Activated T-helper 1 cell treated with anti-CD3 and anti-CD28 coated beads, Interleukin-12 subunit alpha, Interleukin-12 subunit beta, Interleukin-2, Interleukin-4 antibody, amounts not matched to agents 30 ng/mL and 10 ng/mL and 1 ng/mL, durations not matched to agents 14 hours and 24 hours and 36 hours (primary cell): ENCODE data around the gene PRKAA2. TPM values are rescaled to one million over a fixed set of nuclear protein-coding genes. Genes with fewer than 3 reads are reported as not detected.

Experiments used
- DNase-seq: peaks from one replicate; pipeline ENCODE4 v3.0.0; 2021; ENCODE audit warnings: low spot score
- H3K27ac Mint-ChIP-seq: one replicate; pipeline ENCODE4 v1.8.0; 2021; ENCODE audit warnings: mild to moderate bottlenecking, mixed read lengths
- H3K27me3 Mint-ChIP-seq: one replicate; pipeline ENCODE4 v1.8.0; 2022; ENCODE audit warnings: mild to moderate bottlenecking, moderate library complexity, mixed read lengths; ENCODE audit not compliant: insufficient read depth
- H3K36me3 Mint-ChIP-seq: one replicate; pipeline ENCODE4 v1.8.0; 2021; ENCODE audit warnings: low read depth, mixed read lengths
- H3K4me1 Mint-ChIP-seq: one replicate; pipeline ENCODE4 v1.8.0; 2021; ENCODE audit warnings: low read depth, mixed read lengths
- H3K4me3 Mint-ChIP-seq: one replicate; pipeline ENCODE4 v1.8.0; 2021; ENCODE audit warnings: mild to moderate bottlenecking, moderate library complexity, mixed read lengths
- H3K9me3 Mint-ChIP-seq: one replicate; pipeline ENCODE4 v1.8.0; 2021; ENCODE audit warnings: mixed read lengths
- intact Hi-C: fragments of 100-400 bp; cut with micrococcal nuclease; formaldehyde crosslinking; loops from one replicate; pipeline ENCODE4 v1.15.1; 2024
- total RNA-seq: library from RNA; stranded (reverse); gene quantifications from 2 replicates; pipeline ENCODE4 v1.2.3, GENCODE V29; 2022

Gene PRKAA2
- total RNA-seq, 1 donor from 2014 or later, result not detected

DNA sequence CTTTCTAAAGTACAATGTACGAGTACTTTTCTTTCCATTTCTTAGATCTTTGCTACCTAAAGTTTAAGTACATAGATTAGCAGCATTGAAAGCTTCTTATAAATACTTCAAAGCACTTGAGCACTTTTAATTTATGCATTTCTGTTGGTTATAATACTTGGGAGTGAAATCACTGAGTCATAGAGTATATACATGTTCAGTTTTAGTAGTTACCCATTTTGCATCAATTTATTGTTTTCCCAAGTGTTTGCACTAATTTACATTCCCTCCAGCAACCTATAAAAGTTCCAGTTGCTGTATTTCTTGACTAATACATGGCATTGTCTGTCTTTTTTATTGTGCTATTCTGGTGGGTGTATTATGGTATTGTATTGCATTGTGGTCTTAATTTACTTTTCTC, 20.3 kb downstream of the PRKAA2 start:
- Mint-ChIP-seq H3K27ac (no peak overlapping the region), H3K36me3 (no peaks in the 10 kb centered on the region), H3K4me3 (no peak overlapping the region), H3K9me3 (no peaks in the 10 kb centered on the region), H3K27me3 (no peaks in the 10 kb centered on the region), H3K4me1 (no peaks in the 10 kb centered on the region)
- intact Hi-C loops, result no loop called here
- DNase-seq, result no peak

DNA sequence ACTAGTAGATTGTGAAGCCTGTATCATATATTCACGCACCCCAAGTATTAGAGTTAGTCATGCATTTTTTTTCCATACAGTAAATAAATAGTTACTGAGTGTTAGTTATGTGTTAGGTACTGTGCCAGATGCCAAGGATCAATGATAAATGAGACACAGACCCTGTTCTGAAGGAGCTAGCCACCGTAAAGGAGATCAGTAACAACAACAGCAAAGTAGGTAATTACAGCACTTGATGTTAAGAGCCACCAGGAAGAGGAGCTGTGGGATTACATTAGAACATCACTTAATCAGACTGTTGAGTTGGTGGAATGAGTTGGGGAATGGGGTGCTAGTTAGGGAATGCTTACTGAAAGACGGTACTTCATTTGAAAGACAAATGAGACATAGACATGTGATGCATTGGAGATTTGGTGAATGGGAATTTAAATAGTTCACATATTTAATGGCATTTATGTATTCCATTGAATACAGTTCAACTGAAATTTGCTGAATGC, 21.0 kb downstream of the PRKAA2 start:
- H3K4me1 Mint-ChIP-seq, result no peaks in the 10 kb centered on the region

DNA sequence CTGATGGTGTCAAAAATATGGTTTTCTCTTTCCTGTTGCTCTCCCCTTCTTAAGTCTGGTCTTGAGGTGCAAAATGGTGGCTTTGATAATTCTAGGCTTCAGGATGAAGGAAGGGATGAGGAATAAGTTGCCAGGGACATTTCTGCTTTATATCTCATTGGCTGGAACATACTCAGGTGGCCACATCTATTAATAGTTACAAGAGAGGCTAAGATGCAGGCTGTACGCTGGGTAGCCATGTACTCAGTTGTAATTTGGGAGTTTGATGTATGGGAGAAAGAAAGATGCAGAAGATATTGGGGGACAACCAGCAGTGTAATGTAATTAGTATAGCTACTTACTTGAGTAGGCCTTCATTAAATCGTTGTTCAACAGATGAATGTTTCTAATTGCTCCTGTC, 25.2 kb downstream of the PRKAA2 start:
- Mint-ChIP-seq H3K4me1 (no peaks in the 10 kb centered on the region), H3K27me3 (no peaks in the 10 kb centered on the region), H3K27ac (no peak overlapping the region), H3K4me3 (no peak overlapping the region), H3K9me3 (no peaks in the 10 kb centered on the region), H3K36me3 (no peaks in the 10 kb centered on the region)
- no peak for DNase-seq
- intact Hi-C loops, result no loop called here

More for the DNA sequence above, 21.0 kb downstream of the PRKAA2 start:
- no peak overlapping the region for H3K27ac Mint-ChIP-seq
- no peak for DNase-seq
- intact Hi-C loops, result no loop called here
- H3K4me3 Mint-ChIP-seq, result no peak overlapping the region
- H3K9me3 Mint-ChIP-seq, result no peaks in the 10 kb centered on the region
- H3K27me3 Mint-ChIP-seq, result no peaks in the 10 kb centered on the region
- no peaks in the 10 kb centered on the region for H3K36me3 Mint-ChIP-seq

DNA sequence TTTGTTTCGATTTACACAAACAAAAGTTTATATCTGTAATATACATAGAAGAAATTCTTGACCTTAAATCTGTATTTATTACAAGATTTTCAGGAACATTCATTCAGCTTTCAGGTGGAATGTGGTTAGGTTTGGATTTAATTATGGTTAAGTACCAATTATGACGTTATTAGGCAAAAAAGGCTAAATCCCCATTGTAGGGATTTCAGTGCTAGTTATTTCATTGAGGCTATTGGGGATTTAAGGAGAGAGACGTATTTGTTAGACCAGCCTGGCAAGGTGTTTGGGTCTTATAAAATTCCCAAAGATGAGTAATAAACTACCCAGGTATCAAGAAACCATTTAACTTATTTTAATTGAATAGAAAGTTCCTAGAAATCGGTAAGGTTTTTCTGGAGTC, 26.0 kb downstream of the PRKAA2 start:
- H3K27ac Mint-ChIP-seq, result no peak overlapping the region
- no peak for DNase-seq
- no peaks in the 10 kb centered on the region for H3K27me3 Mint-ChIP-seq
- intact Hi-C loops, result no loop called here
- H3K36me3 Mint-ChIP-seq, result no peaks in the 10 kb centered on the region
- H3K4me3 Mint-ChIP-seq, result no peak overlapping the region
- H3K4me1 Mint-ChIP-seq, result no peaks in the 10 kb centered on the region
- no peaks in the 10 kb centered on the region for H3K9me3 Mint-ChIP-seq

DNA sequence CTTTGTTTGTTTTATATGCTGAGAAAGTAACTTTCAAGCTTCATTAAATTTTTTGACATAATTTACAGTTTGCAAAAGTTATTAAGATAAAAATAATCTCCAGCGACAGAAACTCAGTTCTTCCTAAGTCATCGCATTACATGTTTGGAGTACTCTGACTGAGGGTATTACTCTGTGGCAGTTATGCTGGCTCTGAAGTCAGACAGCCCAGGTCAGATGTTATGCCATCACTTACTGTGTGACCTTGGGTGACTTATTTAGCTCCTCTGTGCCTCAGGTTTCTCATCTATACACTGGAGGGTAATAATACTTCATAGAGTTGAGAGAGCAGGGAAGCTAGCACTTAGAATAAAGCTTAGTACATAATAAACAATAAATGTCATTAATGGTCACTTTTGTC, 26.4 kb downstream of the PRKAA2 start:
- Mint-ChIP-seq H3K27ac (no peak overlapping the region), H3K4me3 (no peak overlapping the region), H3K27me3 (no peaks in the 10 kb centered on the region), H3K9me3 (no peaks in the 10 kb centered on the region), H3K4me1 (no peaks in the 10 kb centered on the region), H3K36me3 (no peaks in the 10 kb centered on the region)
- intact Hi-C loops, result no loop called here
- DNase-seq, result no peak

DNA sequence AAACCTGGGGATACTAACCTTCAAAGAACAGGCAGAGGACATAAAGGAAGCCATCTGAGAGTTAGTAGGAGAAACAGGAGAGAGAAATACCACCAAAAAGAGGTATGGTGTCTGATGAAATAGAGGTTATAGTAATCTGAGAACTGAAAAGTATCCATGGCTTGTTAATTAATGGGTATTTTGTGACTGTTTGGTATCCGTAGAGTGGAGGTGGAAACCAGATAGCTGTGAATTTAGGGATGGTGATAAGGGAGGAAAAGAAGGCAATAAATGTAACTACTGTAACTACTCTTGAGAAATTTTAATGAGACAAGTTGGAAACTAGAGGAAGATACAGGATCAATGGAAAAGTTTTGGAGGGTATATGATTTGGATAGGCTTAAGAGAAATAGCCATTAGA, 27.5 kb downstream of the PRKAA2 start:
- H3K4me3 Mint-ChIP-seq, result no peak overlapping the region
- no peaks in the 10 kb centered on the region for H3K27me3 Mint-ChIP-seq
- H3K4me1 Mint-ChIP-seq, result no peaks in the 10 kb centered on the region
- H3K9me3 Mint-ChIP-seq, result no peaks in the 10 kb centered on the region
- intact Hi-C loops, result no loop called here
- H3K36me3 Mint-ChIP-seq, result no peaks in the 10 kb centered on the region
- H3K27ac Mint-ChIP-seq, result no peak overlapping the region
- DNase-seq, result no peak

DNA sequence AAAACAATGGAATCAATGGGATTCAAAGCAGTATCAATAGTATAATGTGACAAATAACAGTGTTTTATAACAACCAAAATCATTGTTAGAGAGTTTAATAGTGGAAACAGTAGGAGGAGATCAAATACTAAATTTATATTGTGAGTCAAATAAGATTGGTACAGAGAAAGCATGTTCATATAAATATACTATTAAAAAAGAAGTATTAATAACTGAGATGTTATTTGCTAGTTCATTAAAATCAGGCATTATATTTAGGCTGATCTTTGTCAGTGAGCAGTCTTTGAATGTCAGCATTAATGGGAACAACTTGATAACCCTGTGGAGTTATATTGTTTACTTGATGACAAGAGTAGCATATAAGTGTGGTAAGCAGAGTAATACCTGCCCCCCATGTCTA, 30.6 kb downstream of the PRKAA2 start:
- Mint-ChIP-seq H3K27me3 (no peaks in the 10 kb centered on the region), H3K36me3 (no peaks in the 10 kb centered on the region), H3K9me3 (no peaks in the 10 kb centered on the region), H3K4me3 (no peak overlapping the region), H3K4me1 (no peaks in the 10 kb centered on the region), H3K27ac (no peak overlapping the region)
- intact Hi-C loops, result no loop called here
- no peak for DNase-seq

DNA sequence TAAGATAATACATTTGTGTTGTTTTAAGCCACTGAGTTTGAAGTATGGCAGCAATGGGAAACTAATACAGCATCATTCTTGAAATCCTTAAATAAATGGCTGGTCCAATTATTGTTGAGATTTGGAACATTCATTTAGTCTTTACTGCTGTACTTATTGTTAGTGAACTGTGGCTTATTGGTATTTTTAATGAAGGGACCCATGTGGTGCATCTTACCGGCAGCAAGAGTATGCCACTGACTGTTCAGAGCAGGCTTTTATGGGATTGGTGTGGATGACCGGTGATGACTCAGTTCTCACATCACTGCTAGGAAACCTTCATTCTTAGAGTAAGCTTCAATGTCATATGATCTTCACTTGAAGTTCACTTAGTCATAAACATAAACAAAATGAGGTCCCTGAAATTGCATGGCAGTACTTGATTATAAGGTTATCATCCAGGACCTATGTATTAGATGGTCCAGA, 31.5 kb downstream of the PRKAA2 start:
- intact Hi-C loops, result no loop called here
- no peak for DNase-seq
- no peak overlapping the region for H3K4me3 Mint-ChIP-seq
- H3K4me1 Mint-ChIP-seq, result no peaks in the 10 kb centered on the region
- H3K9me3 Mint-ChIP-seq, result no peaks in the 10 kb centered on the region
- no peaks in the 10 kb centered on the region for H3K27me3 Mint-ChIP-seq
- no peak overlapping the region for H3K27ac Mint-ChIP-seq
- H3K36me3 Mint-ChIP-seq, result no peaks in the 10 kb centered on the region

DNA sequence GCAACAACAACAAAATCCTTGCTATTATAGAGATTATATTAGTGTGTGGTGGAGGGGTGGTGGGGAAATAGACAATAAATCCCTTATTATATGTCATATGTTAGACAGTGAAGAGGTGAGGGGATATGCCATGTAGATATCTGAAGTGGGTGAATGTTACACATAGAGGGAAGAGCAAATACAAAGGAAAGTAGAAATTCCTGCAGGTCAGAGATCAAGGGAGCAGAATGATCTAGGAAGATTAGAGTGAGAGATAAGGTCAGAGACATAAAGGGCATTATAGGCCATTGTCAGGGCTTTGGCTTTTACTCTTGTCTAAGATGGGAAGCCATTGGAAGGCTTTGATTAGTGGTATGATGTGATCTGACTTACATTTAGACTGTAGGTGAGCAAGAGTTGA, 38.5 kb downstream of the PRKAA2 start:
- Mint-ChIP-seq H3K4me1 (no peaks in the 10 kb centered on the region), H3K27me3 (no peaks in the 10 kb centered on the region), H3K4me3 (no peak overlapping the region), H3K36me3 (no peaks in the 10 kb centered on the region), H3K9me3 (no peaks in the 10 kb centered on the region), H3K27ac (no peak overlapping the region)
- DNase-seq, result no peak
- intact Hi-C loops, result no loop called here

DNA sequence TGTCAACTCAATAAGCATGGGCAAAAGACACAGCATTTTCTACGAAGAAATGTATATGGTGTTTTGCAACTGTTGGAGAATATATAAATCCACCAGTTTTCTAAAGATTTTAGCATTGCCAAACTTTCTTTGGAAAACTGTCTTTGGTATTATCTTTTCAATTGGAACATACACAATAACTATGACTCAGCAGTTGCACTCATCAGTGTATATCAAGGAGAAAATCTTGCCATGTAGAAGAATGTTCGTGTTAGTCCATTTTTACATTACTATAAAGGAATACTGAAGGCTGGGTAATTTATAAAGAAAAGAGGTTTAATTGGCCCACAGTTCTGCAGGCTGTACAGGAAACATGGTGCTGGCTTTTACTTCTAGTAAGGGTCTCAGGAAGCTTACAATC, 41.1 kb downstream of the PRKAA2 start:
- DNase-seq, result no peak
- no peaks in the 10 kb centered on the region for H3K36me3 Mint-ChIP-seq
- no peaks in the 10 kb centered on the region for H3K4me1 Mint-ChIP-seq
- H3K4me3 Mint-ChIP-seq, result no peak overlapping the region
- H3K27me3 Mint-ChIP-seq, result no peaks in the 10 kb centered on the region
- intact Hi-C loops, result no loop called here
- H3K27ac Mint-ChIP-seq, result no peak overlapping the region
- no peaks in the 10 kb centered on the region for H3K9me3 Mint-ChIP-seq

DNA sequence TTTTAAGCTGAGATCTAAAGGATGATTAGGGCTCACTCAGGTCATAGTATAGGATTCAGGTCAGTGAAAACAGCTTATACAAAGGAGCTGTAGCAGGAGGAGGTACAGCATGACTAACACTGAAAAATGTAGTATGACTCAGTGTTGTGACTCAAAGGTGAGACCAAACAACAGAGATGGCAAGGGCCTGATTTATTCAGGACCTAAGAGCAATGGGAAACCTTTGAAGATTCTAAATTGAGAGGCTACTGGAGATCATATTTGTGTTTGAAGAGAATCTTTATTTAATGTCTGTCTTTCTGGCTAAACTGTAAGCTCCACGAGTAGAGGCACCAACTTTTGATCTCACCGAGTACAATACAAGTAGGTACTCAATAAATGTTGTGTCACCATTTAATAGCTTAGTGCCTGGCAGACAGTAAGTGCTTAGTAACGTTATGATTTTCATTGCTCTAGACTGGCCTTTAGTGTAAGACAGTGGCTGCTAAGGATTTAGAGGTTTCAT, 43.5 kb downstream of the PRKAA2 start:
- intact Hi-C loops, result no loop called here
- Mint-ChIP-seq H3K36me3 (no peaks in the 10 kb centered on the region), H3K9me3 (no peaks in the 10 kb centered on the region), H3K27me3 (peaks cover under 1% of the 10 kb centered on the region), H3K4me1 (no peaks in the 10 kb centered on the region), H3K4me3 (no peak overlapping the region), H3K27ac (no peak overlapping the region)
- DNase-seq, result no peak

DNA sequence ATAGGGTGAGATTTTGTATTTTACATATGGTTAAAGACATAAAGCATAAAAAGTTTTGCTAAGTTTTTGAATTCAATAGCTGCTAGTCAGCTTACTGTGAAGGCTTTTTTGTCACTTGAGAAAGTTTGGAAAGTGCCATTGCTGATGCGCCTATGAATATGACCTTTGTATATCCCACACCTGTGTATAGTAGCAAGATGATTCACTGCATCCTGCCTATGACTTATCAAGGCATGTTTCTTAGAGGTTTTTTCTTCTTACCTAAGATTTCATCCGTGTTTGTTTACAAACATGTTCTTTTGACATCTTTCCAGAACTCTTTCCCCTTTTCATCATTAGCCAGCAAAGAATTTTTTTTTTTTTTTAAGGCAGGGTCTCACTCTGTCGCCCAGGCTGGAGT, 51.5 kb downstream of the PRKAA2 start:
- H3K27me3 Mint-ChIP-seq, result peaks cover 2% of the 10 kb centered on the region
- H3K9me3 Mint-ChIP-seq, result no peaks in the 10 kb centered on the region
- intact Hi-C loops, result no loop called here
- no peak overlapping the region for H3K27ac Mint-ChIP-seq
- no peaks in the 10 kb centered on the region for H3K36me3 Mint-ChIP-seq
- H3K4me3 Mint-ChIP-seq, result no peak overlapping the region
- DNase-seq, result no peak
- H3K4me1 Mint-ChIP-seq, result no peaks in the 10 kb centered on the region

DNA sequence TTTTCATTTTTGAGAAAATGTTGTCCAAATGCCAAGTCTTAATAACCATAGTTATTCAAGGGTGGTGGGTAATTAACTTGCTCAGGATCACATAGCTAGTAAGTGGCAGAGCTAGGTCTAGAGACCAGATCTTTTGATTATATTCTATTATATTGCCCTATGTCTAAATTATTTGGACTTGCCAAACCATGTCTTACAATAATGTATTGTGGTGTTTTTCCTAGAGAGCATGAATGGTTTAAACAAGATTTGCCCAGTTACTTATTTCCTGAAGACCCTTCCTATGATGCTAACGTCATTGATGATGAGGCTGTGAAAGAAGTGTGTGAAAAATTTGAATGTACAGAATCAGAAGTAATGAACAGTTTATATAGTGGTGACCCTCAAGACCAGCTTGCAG, 58.6 kb downstream of the PRKAA2 start:
- no peak for DNase-seq
- H3K4me1 Mint-ChIP-seq, result no peaks in the 10 kb centered on the region
- intact Hi-C loops, result no loop called here
- H3K36me3 Mint-ChIP-seq, result no peaks in the 10 kb centered on the region
- H3K27me3 Mint-ChIP-seq, result peaks cover 3% of the 10 kb centered on the region
- H3K27ac Mint-ChIP-seq, result no peak overlapping the region
- H3K4me3 Mint-ChIP-seq, result no peak overlapping the region
- no peaks in the 10 kb centered on the region for H3K9me3 Mint-ChIP-seq

DNA sequence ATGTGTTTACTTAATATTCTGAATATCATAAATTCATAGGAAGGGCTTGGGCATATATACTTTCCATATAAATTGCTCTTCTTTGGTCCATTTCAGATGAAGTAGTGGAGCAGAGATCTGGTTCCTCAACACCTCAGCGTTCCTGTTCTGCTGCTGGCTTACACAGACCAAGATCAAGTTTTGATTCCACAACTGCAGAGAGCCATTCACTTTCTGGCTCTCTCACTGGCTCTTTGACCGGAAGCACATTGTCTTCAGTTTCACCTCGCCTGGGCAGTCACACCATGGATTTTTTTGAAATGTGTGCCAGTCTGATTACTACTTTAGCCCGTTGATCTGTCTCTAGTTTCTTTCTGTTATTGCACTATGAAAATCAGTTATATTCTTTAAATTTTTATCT, 62.3 kb downstream of the PRKAA2 start:
- DNase-seq, result no peak
- Mint-ChIP-seq H3K4me1 (no peaks in the 10 kb centered on the region), H3K4me3 (no peak overlapping the region), H3K36me3 (no peaks in the 10 kb centered on the region), H3K27me3 (peaks cover 8% of the 10 kb centered on the region), H3K27ac (no peak overlapping the region), H3K9me3 (no peaks in the 10 kb centered on the region)
- intact Hi-C loops, result loop anchor here (5.0 kb wide), 1 partner anchor 1330 kb away; no protein-coding TSS in a partner anchor
